Lung (tissue), 12 donors: ENCODE measurements around the gene UBE2L5. TPM values are rescaled to one million over a fixed set of nuclear protein-coding genes. Genes with fewer than 3 reads are reported as not detected.
"Not testable (repeated sequence)": the region's sequence is repeated elsewhere in the genome, so short reads cannot be mapped to it uniquely, and the experiment has no call there.

Experiments used
- ATAC-seq: fragments of 200-7000 bp; cut with Tn5 transposase; one replicate; pipeline ENCODE4 v1.9.1; 2020; ENCODE audit warnings: moderate number of reproducible peaks; ENCODE audit not compliant: insufficient read depth, low FRiP score
- DNase-seq, 3 donors: peaks; one replicate each; pipeline ENCODE4 v3.0.0-alpha.2; 2013 to 2017
- H3K27ac ChIP-seq, 2 donors: one replicate each; pipeline ENCODE4 v1.5.1; 2013; ENCODE audit warnings: mild to moderate bottlenecking in 2 of 2, moderate library complexity in 2 of 2, control low read depth in 1 of 2, inconsistent platforms in 1 of 2, low read depth in 1 of 2, low read length in 1 of 2
- H3K27me3 ChIP-seq, 3 donors: one replicate each; pipeline ENCODE4 v1.5.1; 2013; ENCODE audit warnings: low read length in 2 of 3; ENCODE audit not compliant: control insufficient read depth in 3 of 3, insufficient read depth in 3 of 3
- H3K36me3 ChIP-seq, 4 donors: one replicate each; pipeline ENCODE4 v1.5.1; 2013; ENCODE audit warnings: low read length in 4 of 4, mild to moderate bottlenecking in 1 of 4, moderate library complexity in 1 of 4; ENCODE audit not compliant: control insufficient read depth in 4 of 4, insufficient read depth in 4 of 4
- H3K4me1 ChIP-seq, 5 donors: one replicate each; pipeline ENCODE4 v1.5.1; 2013; ENCODE audit warnings: low read length in 5 of 5, mild to moderate bottlenecking in 2 of 5, moderate library complexity in 1 of 5; ENCODE audit not compliant: control insufficient read depth in 5 of 5, insufficient read depth in 5 of 5
- H3K4me3 ChIP-seq: one replicate; pipeline ENCODE4 v1.5.1; 2013; ENCODE audit warnings: mild to moderate bottlenecking, control low read depth, moderate library complexity
- H3K9ac ChIP-seq, 2 donors: one replicate each; pipeline ENCODE4 v1.5.1; 2013; ENCODE audit warnings: low read length in 2 of 2, control low read depth in 1 of 2; ENCODE audit not compliant: insufficient read depth in 1 of 2
- H3K9me3 ChIP-seq, 4 donors: one replicate each; pipeline ENCODE4 v1.5.1; 2013; ENCODE audit warnings: low read length in 3 of 4, mild to moderate bottlenecking in 1 of 4, moderate library complexity in 1 of 4; ENCODE audit not compliant: control insufficient read depth in 4 of 4, insufficient read depth in 3 of 4
- CTCF ChIP-seq: IDR thresholded peaks from 2 replicates; pipeline ENCODE4 v1.5.1; 2012; ENCODE audit warnings: mild to moderate bottlenecking; ENCODE audit errors: control extremely low read depth, extremely low read depth
- WGBS, 2 donors: extraction: QIAGEN DNeasy Blood & Tissue Kit; methylation state at CpG; one replicate each; pipeline ENCODE4 v1.1.7; 2013; 5-methylcytosine and 5-hydroxymethylcytosine counted together
- polyA plus RNA-seq, 2 donors: library from polyadenylated mRNA; stranded (reverse); fragments of 200-250 nt; gene quantifications; one replicate each; pipeline ENCODE4 v1.2.1, GENCODE V29; 2013
- total RNA-seq, 2 donors: library from RNA; depleted of rRNA in 1 of 2; stranded (reverse); fragments of >200 nt in 1 of 2; gene quantifications; one replicate each; pipeline ENCODE4 v1.2.1, GENCODE V29; 2014 to 2021
- donor health status: control.
- donor health status: control.
- donor health status: Bipolar disorder and iron deficiency.
- donor health status: healthy.
- donor health status: DM: yes; HTN: yes; CAD: no.

The UBE2L5 gene
- total and polyA plus RNA-seq, 4 donors: 0.06 TPM; not detected in 3

- Histone ChIP-seq H3K9ac (no peak overlapping the region), H3K27ac (peak overlapping the region; percentile 43 to 90), H3K27me3 (no peaks in the 10 kb centered on the region), H3K4me3 (no peak overlapping the region), H3K4me1 (peaks cover 0 to 10% (median 0%) of the 10 kb centered on the region in 5 donors), H3K9me3 (no peaks in the 10 kb centered on the region), H3K36me3 (no peaks in the 10 kb centered on the region)
- no peak for DNase-seq
- no peak for TF ChIP-seq CTCF
- WGBS, 2 donors: 30 to 55% methylated on average over 7 of the region's 7 CpGs
- ATAC-seq: no peak
These were observed 23.8 kb downstream of the UBE2L5 start for GRCh38 chr13:30446126-30446500.

- Histone ChIP-seq H3K27me3 (no peaks in the 10 kb centered on the region), H3K4me1 (peaks cover 0 to 10% (median 0%) of the 10 kb centered on the region in 5 donors), H3K9ac (no peak overlapping the region), H3K4me3 (no peak overlapping the region), H3K36me3 (no peaks in the 10 kb centered on the region), H3K9me3 (no peaks in the 10 kb centered on the region), H3K27ac (no peak overlapping the region)
- no peak for DNase-seq
- ATAC-seq: no peak
- TF ChIP-seq CTCF: no peak
- WGBS, 2 donors: 93 to 95% methylated on average over 4 of the region's 4 CpGs
These were observed 26.1 kb downstream of the UBE2L5 start for GRCh38 chr13:30448441-30448840.

- no peak overlapping the region for H3K9ac ChIP-seq
- no peak overlapping the region for H3K27ac ChIP-seq
- H3K4me3 ChIP-seq: no peak overlapping the region
- H3K4me1 ChIP-seq: peaks cover 0 to 10% (median 0%) of the 10 kb centered on the region in 5 donors
- no peak for DNase-seq
- H3K27me3 ChIP-seq: no peaks in the 10 kb centered on the region
- TF ChIP-seq CTCF: no peak
- 98 to 99% methylated on average over 2 of the region's 2 CpGs for WGBS, 2 donors
- no peaks in the 10 kb centered on the region for H3K36me3 ChIP-seq
- H3K9me3 ChIP-seq: no peaks in the 10 kb centered on the region
- ATAC-seq: no peak
These were observed 27.8 kb downstream of the UBE2L5 start for GRCh38 chr13:30450066-30450465.

GRCh38 chr13:30451476-30451875 is 29.2 kb downstream of the UBE2L5 start:
- H3K27ac ChIP-seq, DNase-seq, H3K9ac ChIP-seq, H3K9me3 ChIP-seq, H3K4me1 ChIP-seq, H3K4me3 ChIP-seq, ATAC-seq, H3K27me3 ChIP-seq, H3K36me3 ChIP-seq: not testable (repeated sequence)
- 96 to 97% methylated on average over 12 of the region's 12 CpGs for WGBS, 2 donors
